ENCODE measurements around the gene NANOGP8.
"Not testable (repeated sequence)": the region's sequence is repeated elsewhere in the genome, so short reads cannot be mapped to it uniquely, and the experiment has no call there.

The NANOGP8 gene

DNA sequence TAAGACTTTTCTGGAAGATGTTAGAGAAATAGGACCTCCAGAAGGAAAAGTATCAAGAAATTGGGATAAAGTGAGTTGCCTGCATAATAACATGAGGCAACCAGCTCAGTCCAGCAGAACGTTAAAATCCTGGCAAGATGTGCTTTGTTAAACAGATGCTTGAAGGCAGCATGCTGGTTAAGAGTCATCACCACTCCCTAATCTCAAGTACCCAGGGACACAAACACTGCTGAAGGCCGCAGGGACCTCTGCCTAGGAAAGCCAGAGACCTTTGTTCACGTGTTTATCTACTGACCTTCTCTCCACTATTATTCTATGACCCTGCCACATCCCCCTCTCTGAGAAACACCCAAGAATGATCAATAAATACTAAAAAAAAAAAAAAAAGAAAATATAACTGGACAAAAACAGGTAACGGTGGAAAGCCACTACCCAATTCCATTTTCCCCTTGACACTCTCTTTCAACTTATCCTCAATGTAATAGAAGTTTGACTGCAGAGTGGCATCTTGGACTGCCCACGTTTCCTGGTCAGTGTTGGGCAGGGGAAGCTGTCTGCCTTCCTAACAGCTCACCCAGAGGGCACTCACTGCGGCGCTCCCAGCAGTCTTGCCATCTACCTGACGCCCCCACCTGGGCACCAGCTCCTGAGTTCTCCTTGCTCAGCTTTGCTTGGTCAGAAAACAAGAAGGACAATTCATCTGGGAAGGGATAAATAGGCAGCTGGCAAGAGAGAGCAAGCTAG lies at the start of gene NANOGP8:
Gene NANOGP8, minus strand, starts transcription at position 120 of the 744 bp plus-strand sequence. CDS start 185 bp downstream, outside the sequence.
- DNase-seq, result not testable (repeated sequence)

GRCh38 chr15:35134299-35134698 lies 49.2 kb upstream of the NANOGP8 start:
- no peak for DNase-seq

- no peak for DNase-seq
These were observed 45.1 kb upstream of the NANOGP8 start for GRCh38 chr15:35130245-35130644.

- DNase-seq, result no peak
These were observed 44.3 kb upstream of the NANOGP8 start for GRCh38 chr15:35129361-35129760.

- DNase-seq, result no peak
These were observed 42.6 kb upstream of the NANOGP8 start for GRCh38 chr15:35127717-35128116.

DNA sequence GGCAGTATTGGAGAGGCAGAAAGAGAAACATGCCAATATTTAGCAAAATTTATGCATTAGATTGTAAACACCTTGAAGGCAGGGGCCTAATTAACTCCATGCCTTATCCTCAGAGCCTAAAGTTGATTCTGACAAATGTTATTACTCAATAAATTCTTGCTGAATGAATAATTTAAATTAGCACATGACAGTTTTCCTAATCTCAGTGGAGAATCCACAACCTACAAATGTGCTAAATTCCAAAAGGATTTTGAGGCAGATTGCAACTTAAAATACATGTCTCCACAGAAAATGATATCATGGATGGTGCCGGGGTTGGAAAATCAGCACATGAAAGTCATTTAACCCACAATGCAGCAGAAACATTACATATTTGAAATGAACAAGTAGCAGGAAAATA lies 41.1 kb upstream of the NANOGP8 start:
- no peak for DNase-seq

DNA sequence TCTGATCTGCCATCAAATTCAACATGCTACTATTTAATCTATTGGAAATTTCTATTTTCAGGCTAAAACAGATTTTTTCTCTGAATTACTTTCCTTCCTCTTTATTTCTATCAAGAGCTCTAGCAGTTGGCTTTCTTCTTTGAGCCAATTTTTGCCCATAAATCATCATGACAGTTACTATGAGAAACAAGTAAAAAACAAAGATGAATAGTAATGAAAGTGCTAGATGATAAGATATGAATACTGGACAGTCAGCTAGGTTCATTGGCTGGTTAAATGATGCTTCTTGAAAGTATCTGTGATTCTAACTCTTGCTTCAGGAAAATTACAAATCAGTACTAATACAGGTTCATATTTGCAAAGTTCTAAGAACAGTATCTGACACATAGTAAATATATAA lies 38.6 kb upstream of the NANOGP8 start:
- DNase-seq, result no peak

GRCh38 chr15:35121611-35122359 lies 36.7 kb upstream of the NANOGP8 start:
- DNase-seq, result no peak

DNA sequence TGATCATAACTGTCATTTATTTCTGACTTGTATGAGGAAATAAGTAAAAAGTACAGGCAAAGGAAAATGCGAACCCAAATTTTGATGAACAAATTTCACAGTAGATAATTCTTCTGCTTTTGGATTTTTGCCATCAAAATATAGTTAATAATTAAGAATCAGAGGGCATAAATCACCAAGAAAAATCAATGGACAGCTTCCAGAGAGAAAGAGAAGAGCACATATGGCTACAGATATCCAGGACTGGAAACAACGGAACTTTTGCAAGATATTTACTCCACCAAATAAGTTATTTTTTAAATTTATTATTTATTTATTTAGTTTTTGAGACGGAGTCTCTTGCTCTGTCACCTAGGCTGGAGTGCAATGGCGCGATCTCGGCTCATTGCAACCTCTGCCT lies 35.1 kb upstream of the NANOGP8 start:
- no peak for DNase-seq

DNA sequence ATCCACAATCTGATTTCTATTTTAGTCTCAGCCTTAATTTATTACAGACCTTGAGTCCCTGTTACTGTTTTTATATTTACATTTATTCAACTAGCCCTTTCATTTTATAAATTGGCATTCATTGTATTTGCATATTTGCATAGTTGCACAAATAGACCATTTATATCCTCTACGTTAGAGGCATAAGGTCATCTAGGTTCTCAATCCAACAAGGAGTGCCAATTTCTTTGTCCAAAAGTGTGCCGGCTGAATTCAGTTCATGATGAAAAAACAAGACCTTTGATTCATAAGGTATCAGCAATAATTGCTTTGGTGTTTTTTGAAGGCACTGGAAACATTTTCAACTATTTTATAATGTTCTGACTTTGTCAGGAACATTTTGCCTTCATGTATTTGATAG lies 33.9 kb upstream of the NANOGP8 start:
- no peak for DNase-seq

- no peak for DNase-seq
These were observed 32.6 kb upstream of the NANOGP8 start for GRCh38 chr15:35117543-35118265.

- DNase-seq, result no peak
These were observed 30.1 kb upstream of the NANOGP8 start for GRCh38 chr15:35115155-35115725.

DNA sequence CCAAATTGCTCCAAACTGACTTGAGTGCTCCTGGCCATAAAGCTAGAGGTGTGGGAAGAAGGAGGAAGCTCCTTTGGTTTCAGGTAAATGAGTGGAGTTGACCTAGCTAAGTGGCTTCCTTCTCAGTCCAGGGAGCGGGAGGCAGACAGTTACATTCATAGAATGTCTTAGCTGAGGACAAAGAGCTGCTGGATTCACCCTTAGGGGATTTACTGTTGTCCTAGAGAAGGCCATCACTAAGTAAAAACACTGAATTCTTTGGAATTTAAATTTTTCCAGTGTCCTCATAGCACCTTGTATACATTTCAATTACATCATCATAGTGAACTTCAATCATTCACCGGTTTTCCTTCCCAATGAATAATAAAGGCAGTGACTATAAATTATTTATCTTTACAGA lies 27.3 kb upstream of the NANOGP8 start:
- DNase-seq, result no peak

GRCh38 chr15:35111861-35112260 lies 26.8 kb upstream of the NANOGP8 start:
- DNase-seq, result no peak

DNA sequence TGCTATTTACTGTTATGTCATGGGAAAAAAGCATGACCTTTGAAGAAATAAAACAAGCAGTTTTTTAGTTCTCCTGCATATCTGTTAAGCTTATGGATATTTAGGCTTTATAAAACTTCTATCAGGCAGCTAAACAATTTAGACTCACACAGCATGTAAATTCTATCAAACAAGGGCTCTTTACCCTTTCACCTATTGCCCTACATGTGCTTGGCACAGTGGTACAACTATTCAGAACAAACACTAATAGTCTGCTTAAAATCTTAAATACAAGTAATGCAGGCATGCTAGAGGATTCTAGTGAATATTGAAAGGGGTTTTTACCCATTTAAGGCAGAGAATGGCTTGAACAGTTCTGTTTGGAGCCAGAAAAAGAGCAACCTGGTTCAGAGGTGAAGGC lies 23.4 kb upstream of the NANOGP8 start:
- no peak for DNase-seq

- no peak for DNase-seq
These were observed 22.5 kb upstream of the NANOGP8 start for GRCh38 chr15:35107561-35107960.

DNA sequence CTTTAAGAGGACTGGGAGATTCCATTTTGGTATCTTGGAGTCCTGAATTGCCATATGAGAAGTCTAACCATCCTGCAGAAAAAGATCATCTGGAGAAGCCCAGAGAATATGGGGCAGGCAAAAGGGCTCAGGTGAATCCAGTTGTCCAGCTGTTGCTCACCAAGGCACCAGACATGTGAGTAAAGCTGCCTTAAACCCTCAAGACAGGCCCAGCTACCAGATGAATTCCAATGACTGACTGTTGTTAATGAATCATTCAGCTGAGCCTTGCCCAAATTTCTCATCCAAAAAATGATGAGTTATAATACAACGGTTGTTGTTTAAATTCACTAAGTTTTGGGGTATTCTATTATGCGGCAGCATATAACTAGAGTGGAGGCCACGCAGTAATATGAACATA lies 22.0 kb upstream of the NANOGP8 start:
- no peak for DNase-seq

- no peak for DNase-seq
These were observed 19.5 kb upstream of the NANOGP8 start for GRCh38 chr15:35104526-35105147.

GRCh38 chr15:35102186-35102585 lies 17.1 kb upstream of the NANOGP8 start:
- DNase-seq, result no peak

- no peak for DNase-seq
These were observed 16.2 kb upstream of the NANOGP8 start for GRCh38 chr15:35101335-35101734.

GRCh38 chr15:35098737-35099136 lies 13.6 kb upstream of the NANOGP8 start:
- DNase-seq, result no peak

DNA sequence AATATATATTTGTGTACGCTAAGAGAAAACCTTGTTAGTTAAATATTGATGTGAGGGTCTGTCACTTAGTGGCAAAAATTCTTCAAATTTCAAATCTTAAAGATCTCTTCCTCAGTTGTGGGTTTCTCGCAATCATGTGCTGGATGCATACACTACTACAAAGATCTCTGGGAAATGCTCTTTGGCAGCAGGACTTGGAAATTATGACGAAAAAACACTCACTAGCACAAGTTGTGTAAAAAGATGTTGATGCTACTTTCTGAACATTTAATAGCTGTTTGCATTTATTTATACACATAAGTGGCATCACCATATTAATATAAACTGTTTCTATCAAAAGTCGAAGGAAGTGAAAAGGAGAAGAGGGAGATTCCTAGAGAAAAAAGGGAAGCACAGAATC lies 10.8 kb upstream of the NANOGP8 start:
- DNase-seq, result peak in 1 of 3 donors; percentile 1

- no peak for DNase-seq
These were observed 7.8 kb upstream of the NANOGP8 start for GRCh38 chr15:35092846-35093245.
